CD4-positive, alpha-beta T cell (primary cell): ENCODE results near the gene FAM120A. TPM values are rescaled to one million over a fixed set of nuclear protein-coding genes. Genes with fewer than 3 reads are reported as not detected.

Experiments used
- ATAC-seq: fragments of 200-7000 bp; cut with Tn5 transposase; one replicate; pipeline ENCODE4 v1.10.0; 2022; ENCODE audit warnings: mild to moderate bottlenecking; ENCODE audit not compliant: poor library complexity
- CTCF ChIA-PET: fragments of 350-600 bp; sonication (Branson Sonifier 250); formaldehyde crosslinking; loops from one replicate; lab custom pipeline; 2021; ENCODE audit warnings: antibody characterized with exemption, inconsistent platforms; lab: Charles Lee
- POLR2A ChIA-PET: fragments of 350-600 bp; sonication (Branson Sonifier 250); formaldehyde crosslinking; loops from one replicate; lab custom pipeline; 2021; ENCODE audit warnings: antibody characterized with exemption, inconsistent platforms; lab: Charles Lee
- DNase-seq, 14 experiments: peaks; one replicate each; pipeline ENCODE4 v3.0.0-alpha.2; 2013 to 2020; ENCODE audit warnings: mixed read lengths in 2 of 14
- H3K27ac ChIP-seq, 2 donors: one replicate each; pipeline versions ENCODE4 v1.5.1 to v1.7.0; 2013; ENCODE audit warnings: low read length in 2 of 2, low read depth in 1 of 2, mild to moderate bottlenecking in 1 of 2
- H3K27me3 ChIP-seq, 2 experiments: 1 replicate in 1 of 2; 2 replicates in 1 of 2; pipeline versions ENCODE4 v1.6.1 to v1.7.0; 2013; ENCODE audit warnings: low read length in 2 of 2, control low read depth in 1 of 2, mild to moderate bottlenecking in 1 of 2, moderate library complexity in 1 of 2; ENCODE audit not compliant: insufficient read depth in 2 of 2, control insufficient read depth in 1 of 2
- H3K36me3 ChIP-seq: one replicate; pipeline ENCODE4 v1.6.1; 2013; ENCODE audit warnings: low read length, control low read depth; ENCODE audit not compliant: insufficient read depth
- H3K4me1 ChIP-seq: one replicate; pipeline ENCODE4 v1.6.1; 2013; ENCODE audit warnings: low read length, control low read depth; ENCODE audit not compliant: insufficient read depth
- H3K4me3 ChIP-seq: one replicate; pipeline ENCODE4 v1.5.1; 2013; ENCODE audit warnings: mild to moderate bottlenecking, low read length, moderate library complexity
- H3K9me3 ChIP-seq, 2 experiments: 1 replicate in 1 of 2; 2 replicates in 1 of 2; pipeline versions ENCODE4 v1.6.1 to v1.7.0; 2013; ENCODE audit warnings: low read length in 2 of 2, mild to moderate bottlenecking in 2 of 2, control low read depth in 1 of 2, moderate library complexity in 1 of 2; ENCODE audit not compliant: control insufficient read depth in 1 of 2, insufficient read depth in 1 of 2
- H3K27ac Mint-ChIP-seq: one replicate; pipeline ENCODE4 v1.8.0; 2020; ENCODE audit warnings: mixed read lengths
- H3K27me3 Mint-ChIP-seq: one replicate; pipeline ENCODE4 v1.8.0; 2021; ENCODE audit warnings: mixed read lengths
- H3K36me3 Mint-ChIP-seq: one replicate; pipeline ENCODE4 v1.8.0; 2021; ENCODE audit warnings: low read depth, mixed read lengths
- H3K4me1 Mint-ChIP-seq: one replicate; pipeline ENCODE4 v1.8.0; 2021; ENCODE audit warnings: low read depth, mixed read lengths
- H3K4me3 Mint-ChIP-seq: one replicate; pipeline ENCODE4 v1.8.0; 2020; ENCODE audit warnings: mild to moderate bottlenecking, mixed read lengths
- H3K9me3 Mint-ChIP-seq: one replicate; pipeline ENCODE4 v1.8.0; 2020; ENCODE audit warnings: mixed read lengths
- intact Hi-C, 2 experiments: fragments of 100-400 bp; cut with DNase I in 1 of 2; cut with micrococcal nuclease in 1 of 2; formaldehyde crosslinking; loops; one replicate each; pipeline versions ENCODE4 v1.15.1 to v1.9.0; 2023 to 2025; cut with DNase I, micrococcal nuclease
- total RNA-seq, 174 experiments: library from RNA in 2 of 174; stranded (reverse) in 2 of 174; gene quantifications; one replicate each; pipeline ENCODE4 v1.2.3 and lab custom pipeline; 2021 to 2026
- TF ChIP-seq, protein P1 (sequence below): fragments of 200-600 bp; IDR thresholded peaks from one replicate; pipeline ENCODE4 v1.8.0; 2022; ENCODE audit warnings: antibody characterized with exemption, mild to moderate bottlenecking

Gene FAM120A
- total RNA-seq, 2 experiments from 2014 or later: 46.5 to 51.7 TPM

- ChIA-PET POLR2A (no interaction called here), CTCF (no interaction called here)
- Histone ChIP-seq H3K27ac (no peak overlapping the region), H3K4me3 (no peak overlapping the region), H3K9me3 (no peaks in the 10 kb centered on the region), H3K4me1 (no peaks in the 10 kb centered on the region), H3K27me3 (no peaks in the 10 kb centered on the region), H3K36me3 (no peaks in the 10 kb centered on the region)
- Mint-ChIP-seq H3K27me3 (peaks cover 4% of the 10 kb centered on the region), H3K27ac (no peak overlapping the region), H3K4me1 (no peaks in the 10 kb centered on the region), H3K36me3 (peaks cover 12% of the 10 kb centered on the region), H3K9me3 (no peaks in the 10 kb centered on the region), H3K4me3 (no peak overlapping the region)
- DNase-seq (no peak), ATAC-seq (no peak)
- TF ChIP-seq, protein P1, sequence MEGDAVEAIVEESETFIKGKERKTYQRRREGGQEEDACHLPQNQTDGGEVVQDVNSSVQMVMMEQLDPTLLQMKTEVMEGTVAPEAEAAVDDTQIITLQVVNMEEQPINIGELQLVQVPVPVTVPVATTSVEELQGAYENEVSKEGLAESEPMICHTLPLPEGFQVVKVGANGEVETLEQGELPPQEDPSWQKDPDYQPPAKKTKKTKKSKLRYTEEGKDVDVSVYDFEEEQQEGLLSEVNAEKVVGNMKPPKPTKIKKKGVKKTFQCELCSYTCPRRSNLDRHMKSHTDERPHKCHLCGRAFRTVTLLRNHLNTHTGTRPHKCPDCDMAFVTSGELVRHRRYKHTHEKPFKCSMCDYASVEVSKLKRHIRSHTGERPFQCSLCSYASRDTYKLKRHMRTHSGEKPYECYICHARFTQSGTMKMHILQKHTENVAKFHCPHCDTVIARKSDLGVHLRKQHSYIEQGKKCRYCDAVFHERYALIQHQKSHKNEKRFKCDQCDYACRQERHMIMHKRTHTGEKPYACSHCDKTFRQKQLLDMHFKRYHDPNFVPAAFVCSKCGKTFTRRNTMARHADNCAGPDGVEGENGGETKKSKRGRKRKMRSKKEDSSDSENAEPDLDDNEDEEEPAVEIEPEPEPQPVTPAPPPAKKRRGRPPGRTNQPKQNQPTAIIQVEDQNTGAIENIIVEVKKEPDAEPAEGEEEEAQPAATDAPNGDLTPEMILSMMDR: no peak
- intact Hi-C loops: no loop called here
Measured at GRCh38 chr9:93434056-93434455, 17.4 kb upstream of the FAM120A start.

- ChIA-PET POLR2A (no interaction called here), CTCF (no interaction called here)
- TF ChIP-seq, protein P1: no peak
- Mint-ChIP-seq H3K4me3 (no peak overlapping the region), H3K9me3 (no peaks in the 10 kb centered on the region), H3K27me3 (no peaks in the 10 kb centered on the region), H3K4me1 (no peaks in the 10 kb centered on the region), H3K36me3 (peaks cover 12% of the 10 kb centered on the region), H3K27ac (no peak overlapping the region)
- no peak overlapping the region for H3K4me3 ChIP-seq
- no peaks in the 10 kb centered on the region for H3K9me3 ChIP-seq
- H3K27ac ChIP-seq: no peak overlapping the region
- intact Hi-C loops: no loop called here
- H3K27me3 ChIP-seq: no peaks in the 10 kb centered on the region
- no peak for DNase-seq
- no peaks in the 10 kb centered on the region for H3K4me1 ChIP-seq
- H3K36me3 ChIP-seq: no peaks in the 10 kb centered on the region
- ATAC-seq: no peak
Measured at GRCh38 chr9:93435386-93435785, 16.1 kb upstream of the FAM120A start.

DNA sequence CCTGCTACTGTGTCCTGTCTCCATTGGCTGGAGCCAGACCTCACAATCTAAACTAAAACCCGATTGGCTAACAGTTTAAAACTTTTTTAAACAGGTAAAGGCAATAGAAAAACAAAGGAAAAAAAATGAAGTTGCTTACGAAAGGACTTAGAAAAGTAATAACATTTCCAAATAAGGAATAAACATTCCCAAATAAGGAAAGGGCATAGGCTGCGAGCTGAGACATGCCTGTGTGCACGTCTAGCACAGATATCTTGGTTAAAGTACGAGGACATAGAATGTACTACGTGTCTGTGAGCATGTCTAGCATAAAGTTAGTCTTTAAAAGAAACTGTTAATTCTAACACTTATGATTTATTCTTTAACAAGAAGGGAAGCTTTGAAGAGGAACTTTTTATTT, 15.3 kb upstream of the FAM120A start:
- Histone ChIP-seq H3K36me3 (no peaks in the 10 kb centered on the region), H3K9me3 (no peaks in the 10 kb centered on the region), H3K4me1 (no peaks in the 10 kb centered on the region), H3K27ac (no peak overlapping the region), H3K27me3 (no peaks in the 10 kb centered on the region), H3K4me3 (no peak overlapping the region)
- CTCF ChIA-PET: interaction anchor here (1.2 kb wide), 1 partner anchor 120 kb away, joined by 3 read pairs; no protein-coding TSS in a partner anchor
- Mint-ChIP-seq H3K27me3 (no peaks in the 10 kb centered on the region), H3K27ac (no peak overlapping the region), H3K4me1 (no peaks in the 10 kb centered on the region), H3K4me3 (no peak overlapping the region), H3K36me3 (peaks cover 12% of the 10 kb centered on the region), H3K9me3 (no peaks in the 10 kb centered on the region)
- TF ChIP-seq, protein P1: no peak
- intact Hi-C loops: no loop called here
- POLR2A ChIA-PET: no interaction called here
- ATAC-seq (no peak), DNase-seq (no peak)
